ENCODE measurements around the gene ANKRA2. TPM values are rescaled to one million over a fixed set of nuclear protein-coding genes. Genes with fewer than 3 reads are reported as not detected.

The ANKRA2 gene
- total RNA-seq (26.4 and 27.7 TPM in 2 replicates), polyA plus RNA-seq (23.6 and 31.2 TPM in 2 replicates)

GRCh38 chr5:73565139-73565968, at the start of gene ANKRA2, which contains the start of gene UTP15:
Gene ANKRA2 (minus strand): TSS chr5:73565639. CDS start chr5:73562881, 2,758 bp downstream.
Gene UTP15 (plus strand): TSS chr5:73565743. CDS start chr5:73567345, 1,602 bp downstream.
- peak; percentile 99 for DNase-seq (ENCODE audit: low spot score)
- WGBS (ENCODE audit: low lambda C conversion rate, missing lambda C conversion rate) = under 1% methylated on average over 62 of the region's 62 CpGs
- peaks cover 53% of the 10 kb centered on the region for H3K79me2 ChIP-seq
- no peaks in the 10 kb centered on the region for H3K9me3 ChIP-seq (ENCODE audit: low read depth)
- H3K27ac ChIP-seq = peak within 1 kb of the TSS; percentile 94
- peak within 1 kb of the TSS; percentile 85 for H3K4me2 ChIP-seq
- no peaks in the 10 kb centered on the region for H3K36me3 ChIP-seq (replicated peaks; ENCODE audit: insufficient read depth, low read depth)
- H3K4me3 ChIP-seq = peak within 1 kb of the TSS; percentile 75
- H3K4me1 ChIP-seq (ENCODE audit: insufficient read depth) = peaks cover 25% of the 10 kb centered on the region
- TF ChIP-seq EZH2 (IDR thresholded peaks at IDR 0.05; ENCODE audit: borderline replicate concordance) (no peak), EZH2phosphoT487 (IDR thresholded peaks at IDR 0.05; ENCODE audit: low read depth, severe bottlenecking, unreplicated experiment) (no peak)
- no peaks in the 10 kb centered on the region for H3K9me2 ChIP-seq (replicated peaks; ENCODE audit: insufficient read depth)
- H4K20me1 ChIP-seq (ENCODE audit: insufficient read depth, poor library complexity, severe bottlenecking) = no peaks in the 10 kb centered on the region
- no peaks in the 10 kb centered on the region for H3K27me3 ChIP-seq
- peak within 1 kb of the TSS; percentile 62 for H2AFZ ChIP-seq

GRCh38 chr5:73615085-73615484, 49.6 kb upstream of the ANKRA2 start:
- 82% methylated on average over 2 of the region's 2 CpGs for WGBS (ENCODE audit: low lambda C conversion rate, missing lambda C conversion rate)
- no peak overlapping the region for H2AFZ ChIP-seq
- H3K9me2 ChIP-seq (replicated peaks; ENCODE audit: insufficient read depth) = no peaks in the 10 kb centered on the region
- H3K9me3 ChIP-seq (ENCODE audit: low read depth) = no peaks in the 10 kb centered on the region
- no peaks in the 10 kb centered on the region for H4K20me1 ChIP-seq (ENCODE audit: insufficient read depth, poor library complexity, severe bottlenecking)
- H3K4me2 ChIP-seq = no peak overlapping the region
- H3K27ac ChIP-seq = no peak overlapping the region
- H3K4me1 ChIP-seq (ENCODE audit: insufficient read depth) = no peaks in the 10 kb centered on the region
- no peak overlapping the region for H3K4me3 ChIP-seq
- peak; percentile 7 for DNase-seq (ENCODE audit: low spot score)
- TF ChIP-seq CTCF (IDR thresholded peaks at IDR 0.05; ENCODE audit: poor library complexity) (no peak), EZH2 (IDR thresholded peaks at IDR 0.05; ENCODE audit: borderline replicate concordance) (no peak), EZH2phosphoT487 (IDR thresholded peaks at IDR 0.05; ENCODE audit: low read depth, severe bottlenecking, unreplicated experiment) (no peak)
- peaks cover 5% of the 10 kb centered on the region for H3K27me3 ChIP-seq
- H3K79me2 ChIP-seq = no peaks in the 10 kb centered on the region
- H3K36me3 ChIP-seq (replicated peaks; ENCODE audit: insufficient read depth, low read depth) = no peaks in the 10 kb centered on the region

GRCh38 chr5:73612799-73613198, 47.4 kb upstream of the ANKRA2 start:
- H3K79me2 ChIP-seq = no peaks in the 10 kb centered on the region
- no peak for DNase-seq (ENCODE audit: low spot score)
- 77% methylated on average over 3 of the region's 3 CpGs for WGBS (ENCODE audit: low lambda C conversion rate, missing lambda C conversion rate)
- TF ChIP-seq EZH2 (IDR thresholded peaks at IDR 0.05; ENCODE audit: borderline replicate concordance) (no peak), CTCF (IDR thresholded peaks at IDR 0.05; ENCODE audit: poor library complexity) (no peak), EZH2phosphoT487 (IDR thresholded peaks at IDR 0.05; ENCODE audit: low read depth, severe bottlenecking, unreplicated experiment) (no peak)
- H3K9me2 ChIP-seq (replicated peaks; ENCODE audit: insufficient read depth) = no peaks in the 10 kb centered on the region
- H4K20me1 ChIP-seq (ENCODE audit: insufficient read depth, poor library complexity, severe bottlenecking) = no peaks in the 10 kb centered on the region
- no peak overlapping the region for H2AFZ ChIP-seq
- peaks cover 5% of the 10 kb centered on the region for H3K27me3 ChIP-seq
- no peak overlapping the region for H3K27ac ChIP-seq
- no peak overlapping the region for H3K4me3 ChIP-seq
- H3K4me1 ChIP-seq (ENCODE audit: insufficient read depth) = no peaks in the 10 kb centered on the region
- H3K9me3 ChIP-seq (ENCODE audit: low read depth) = no peaks in the 10 kb centered on the region
- no peaks in the 10 kb centered on the region for H3K36me3 ChIP-seq (replicated peaks; ENCODE audit: insufficient read depth, low read depth)
- no peak overlapping the region for H3K4me2 ChIP-seq

GRCh38 chr5:73607228-73607627, 41.8 kb upstream of the ANKRA2 start:
- DNase-seq (ENCODE audit: low spot score) = no peak
- no peaks in the 10 kb centered on the region for H3K4me1 ChIP-seq (ENCODE audit: insufficient read depth)
- H3K27ac ChIP-seq = no peak overlapping the region
- TF ChIP-seq EZH2 (IDR thresholded peaks at IDR 0.05; ENCODE audit: borderline replicate concordance) = no peak
- TF ChIP-seq EZH2phosphoT487 (IDR thresholded peaks at IDR 0.05; ENCODE audit: low read depth, severe bottlenecking, unreplicated experiment) = no peak
- no peak for TF ChIP-seq CTCF (IDR thresholded peaks at IDR 0.05; ENCODE audit: poor library complexity)
- no peaks in the 10 kb centered on the region for H3K79me2 ChIP-seq
- H3K9me2 ChIP-seq (replicated peaks; ENCODE audit: insufficient read depth) = no peaks in the 10 kb centered on the region
- H3K27me3 ChIP-seq = no peaks in the 10 kb centered on the region
- H3K9me3 ChIP-seq (ENCODE audit: low read depth) = no peaks in the 10 kb centered on the region
- H3K4me3 ChIP-seq = no peak overlapping the region
- no peak overlapping the region for H2AFZ ChIP-seq
- H4K20me1 ChIP-seq (ENCODE audit: insufficient read depth, poor library complexity, severe bottlenecking) = no peaks in the 10 kb centered on the region
- no peak overlapping the region for H3K4me2 ChIP-seq
- H3K36me3 ChIP-seq (replicated peaks; ENCODE audit: insufficient read depth, low read depth) = no peaks in the 10 kb centered on the region
